ENCODE results near the gene GPR39. TPM values are rescaled to one million over a fixed set of nuclear protein-coding genes. Genes with fewer than 3 reads are reported as not detected.
"Not testable (repeated sequence)": the region's sequence is repeated elsewhere in the genome, so short reads cannot be mapped to it uniquely, and the experiment has no call there.

Gene GPR39
- total and polyA plus RNA-seq, 2 donors from 2014 or later = 4.9 to 8.7 TPM

GRCh38 chr2:132521341-132521740, 104.7 kb downstream of the GPR39 start:
- no peaks in the 10 kb centered on the region for H3K9me3 ChIP-seq (ENCODE audit: control insufficient read depth in 2 of 3, insufficient read depth in 1 of 3, low read length in 3 of 3)
- intact Hi-C loops (cut with DNase I) = no loop called here
- H3K4me3 ChIP-seq (ENCODE audit: low read length in 3 of 3) = no peak overlapping the region
- H3K4me1 ChIP-seq (ENCODE audit: control insufficient read depth in 2 of 3, insufficient read depth in 2 of 3, low read depth in 1 of 3, low read length in 3 of 3) = no peaks in the 10 kb centered on the region
- FAIRE-seq (no peak), DNase-seq (no peak)
- no peak for TF ChIP-seq CTCF (IDR thresholded peaks at IDR 0.05; ENCODE audit: borderline replicate concordance, extremely low read depth, insufficient read depth)
- H3K27me3 ChIP-seq (ENCODE audit: control insufficient read depth, insufficient read depth, low read length) = no peaks in the 10 kb centered on the region
- no peak overlapping the region for H3K27ac ChIP-seq (ENCODE audit: low read depth in 2 of 2, low read length in 2 of 2)
- H3K36me3 ChIP-seq (ENCODE audit: control insufficient read depth in 2 of 3, insufficient read depth in 3 of 3, low read length in 3 of 3) = no peaks in the 10 kb centered on the region
- no peak overlapping the region for H3K9ac ChIP-seq (ENCODE audit: low read length in 3 of 3)

DNA sequence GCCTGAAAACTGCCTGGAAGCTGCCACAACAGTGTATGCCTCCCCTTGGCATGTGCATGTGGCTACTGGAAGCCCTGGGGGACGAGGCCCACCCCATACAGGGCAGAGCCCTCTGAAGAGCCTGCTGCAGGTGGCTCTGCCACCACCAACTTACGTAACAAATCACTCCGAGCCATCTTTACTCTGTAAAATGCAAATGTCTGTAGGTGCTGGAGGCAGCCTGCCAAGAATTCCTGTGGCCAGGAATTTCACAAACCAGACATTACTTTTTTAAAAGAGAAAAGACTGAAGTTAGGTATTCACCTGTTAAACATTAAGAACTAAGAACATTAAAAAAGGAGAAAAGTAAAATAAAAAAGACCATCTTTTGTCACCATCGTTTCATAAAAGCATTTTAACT, 106.3 kb downstream of the GPR39 start:
- FAIRE-seq = no peak
- Histone ChIP-seq H3K27ac (ENCODE audit: low read depth in 2 of 2, low read length in 2 of 2) (no peak overlapping the region), H3K9me3 (ENCODE audit: control insufficient read depth in 2 of 3, insufficient read depth in 1 of 3, low read length in 3 of 3) (no peaks in the 10 kb centered on the region), H3K36me3 (ENCODE audit: control insufficient read depth in 2 of 3, insufficient read depth in 3 of 3, low read length in 3 of 3) (no peaks in the 10 kb centered on the region), H3K27me3 (ENCODE audit: control insufficient read depth, insufficient read depth, low read length) (no peaks in the 10 kb centered on the region), H3K9ac (ENCODE audit: low read length in 3 of 3) (no peak overlapping the region), H3K4me1 (ENCODE audit: control insufficient read depth in 2 of 3, insufficient read depth in 2 of 3, low read depth in 1 of 3, low read length in 3 of 3) (no peaks in the 10 kb centered on the region), H3K4me3 (ENCODE audit: low read length in 3 of 3) (no peak overlapping the region)
- intact Hi-C loops (cut with DNase I) = no loop called here
- no peak for DNase-seq
- no peak for TF ChIP-seq CTCF (IDR thresholded peaks at IDR 0.05; ENCODE audit: borderline replicate concordance, extremely low read depth, insufficient read depth)

DNA sequence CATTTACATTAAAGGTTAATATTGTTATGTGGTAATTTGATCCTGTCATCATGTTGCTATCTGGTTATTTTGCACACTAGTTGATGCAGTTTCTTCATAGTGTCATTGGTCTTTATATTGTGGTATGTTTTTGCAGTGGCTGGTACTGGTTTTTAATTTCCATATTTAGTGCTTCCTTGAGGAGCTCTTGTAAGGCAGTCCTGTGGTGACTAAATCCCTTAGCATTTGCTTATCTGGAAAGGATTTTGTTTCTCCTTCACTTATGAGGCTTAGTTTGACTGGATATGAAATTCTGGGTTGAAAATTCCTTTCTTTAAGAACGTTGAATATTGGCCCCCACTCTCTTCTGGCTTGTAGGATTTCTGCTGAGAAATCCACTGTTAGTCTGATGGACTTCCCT, 120.5 kb downstream of the GPR39 start:
- H3K9me3 ChIP-seq (ENCODE audit: control insufficient read depth in 2 of 3, insufficient read depth in 1 of 3, low read length in 3 of 3); DNase-seq; H3K9ac ChIP-seq (ENCODE audit: low read length in 3 of 3); H3K4me3 ChIP-seq (ENCODE audit: low read length in 3 of 3); H3K4me1 ChIP-seq (ENCODE audit: control insufficient read depth in 2 of 3, insufficient read depth in 2 of 3, low read depth in 1 of 3, low read length in 3 of 3); FAIRE-seq; intact Hi-C loops (cut with DNase I); H3K36me3 ChIP-seq (ENCODE audit: control insufficient read depth in 2 of 3, insufficient read depth in 3 of 3, low read length in 3 of 3); H3K27ac ChIP-seq (ENCODE audit: low read depth in 2 of 2, low read length in 2 of 2); H3K27me3 ChIP-seq (ENCODE audit: control insufficient read depth, insufficient read depth, low read length): not testable (repeated sequence)

DNA sequence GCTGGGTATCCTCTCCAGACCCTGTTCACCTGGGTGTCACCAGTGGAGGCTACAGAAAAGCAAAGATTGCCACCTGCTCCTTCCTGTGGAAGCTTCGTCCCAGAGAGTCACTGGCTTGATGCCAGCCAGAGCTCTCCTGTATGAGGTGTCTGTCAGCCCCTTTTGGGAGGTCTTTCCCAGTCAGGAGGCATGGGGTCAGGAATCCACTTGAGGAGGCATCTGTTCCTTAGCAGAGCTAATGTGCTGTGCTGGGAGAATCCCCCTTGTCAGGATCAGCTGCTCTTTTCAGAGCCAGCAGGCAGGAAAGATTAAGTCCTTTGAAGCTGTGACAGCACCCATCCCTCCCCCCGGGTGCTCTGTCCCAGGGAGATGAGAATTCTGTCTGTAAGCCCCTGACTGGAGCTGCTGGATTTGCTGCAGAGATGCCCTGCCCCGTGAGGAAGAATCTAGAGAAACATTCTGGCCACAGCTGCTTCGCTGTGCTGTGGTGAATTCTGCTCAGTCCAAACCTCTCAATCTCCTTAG, 121.8 kb downstream of the GPR39 start:
- no peak for TF ChIP-seq CTCF (IDR thresholded peaks at IDR 0.05; ENCODE audit: borderline replicate concordance, extremely low read depth, insufficient read depth)
- Histone ChIP-seq H3K36me3 (ENCODE audit: control insufficient read depth in 2 of 3, insufficient read depth in 3 of 3, low read length in 3 of 3) (no peaks in the 10 kb centered on the region), H3K27ac (ENCODE audit: low read depth in 2 of 2, low read length in 2 of 2) (no peak overlapping the region), H3K9ac (ENCODE audit: low read length in 3 of 3) (no peak overlapping the region), H3K4me3 (ENCODE audit: low read length in 3 of 3) (no peak overlapping the region), H3K4me1 (ENCODE audit: control insufficient read depth in 2 of 3, insufficient read depth in 2 of 3, low read depth in 1 of 3, low read length in 3 of 3) (no peaks in the 10 kb centered on the region), H3K27me3 (ENCODE audit: control insufficient read depth, insufficient read depth, low read length) (no peaks in the 10 kb centered on the region), H3K9me3 (ENCODE audit: control insufficient read depth in 2 of 3, insufficient read depth in 1 of 3, low read length in 3 of 3) (peaks cover 0 to 19% (median 0%) of the 10 kb centered on the region in 3 donors)
- intact Hi-C loops (cut with DNase I) = no loop called here
- FAIRE-seq = no peak
- no peak for DNase-seq
